ENCODE measurements around the gene PRKCD.

PRKCD gene

GRCh38 chr3:53149006-53149690 is 11.9 kb upstream of the PRKCD start:
- TF ChIP-seq, protein P1, sequence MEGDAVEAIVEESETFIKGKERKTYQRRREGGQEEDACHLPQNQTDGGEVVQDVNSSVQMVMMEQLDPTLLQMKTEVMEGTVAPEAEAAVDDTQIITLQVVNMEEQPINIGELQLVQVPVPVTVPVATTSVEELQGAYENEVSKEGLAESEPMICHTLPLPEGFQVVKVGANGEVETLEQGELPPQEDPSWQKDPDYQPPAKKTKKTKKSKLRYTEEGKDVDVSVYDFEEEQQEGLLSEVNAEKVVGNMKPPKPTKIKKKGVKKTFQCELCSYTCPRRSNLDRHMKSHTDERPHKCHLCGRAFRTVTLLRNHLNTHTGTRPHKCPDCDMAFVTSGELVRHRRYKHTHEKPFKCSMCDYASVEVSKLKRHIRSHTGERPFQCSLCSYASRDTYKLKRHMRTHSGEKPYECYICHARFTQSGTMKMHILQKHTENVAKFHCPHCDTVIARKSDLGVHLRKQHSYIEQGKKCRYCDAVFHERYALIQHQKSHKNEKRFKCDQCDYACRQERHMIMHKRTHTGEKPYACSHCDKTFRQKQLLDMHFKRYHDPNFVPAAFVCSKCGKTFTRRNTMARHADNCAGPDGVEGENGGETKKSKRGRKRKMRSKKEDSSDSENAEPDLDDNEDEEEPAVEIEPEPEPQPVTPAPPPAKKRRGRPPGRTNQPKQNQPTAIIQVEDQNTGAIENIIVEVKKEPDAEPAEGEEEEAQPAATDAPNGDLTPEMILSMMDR (IDR thresholded peaks at IDR 0.05), result no peak

GRCh38 chr3:53149699-53150098 is 11.3 kb upstream of the PRKCD start:
- TF ChIP-seq, protein P1 (IDR thresholded peaks at IDR 0.05), result no peak

- TF ChIP-seq, protein P1 (IDR thresholded peaks at IDR 0.05), result no peak
Measured at GRCh38 chr3:53150247-53151085, 10.5 kb upstream of the PRKCD start.

GRCh38 chr3:53151465-53151864 is 9.5 kb upstream of the PRKCD start:
- TF ChIP-seq, protein P1 (IDR thresholded peaks at IDR 0.05), result no peak

DNA sequence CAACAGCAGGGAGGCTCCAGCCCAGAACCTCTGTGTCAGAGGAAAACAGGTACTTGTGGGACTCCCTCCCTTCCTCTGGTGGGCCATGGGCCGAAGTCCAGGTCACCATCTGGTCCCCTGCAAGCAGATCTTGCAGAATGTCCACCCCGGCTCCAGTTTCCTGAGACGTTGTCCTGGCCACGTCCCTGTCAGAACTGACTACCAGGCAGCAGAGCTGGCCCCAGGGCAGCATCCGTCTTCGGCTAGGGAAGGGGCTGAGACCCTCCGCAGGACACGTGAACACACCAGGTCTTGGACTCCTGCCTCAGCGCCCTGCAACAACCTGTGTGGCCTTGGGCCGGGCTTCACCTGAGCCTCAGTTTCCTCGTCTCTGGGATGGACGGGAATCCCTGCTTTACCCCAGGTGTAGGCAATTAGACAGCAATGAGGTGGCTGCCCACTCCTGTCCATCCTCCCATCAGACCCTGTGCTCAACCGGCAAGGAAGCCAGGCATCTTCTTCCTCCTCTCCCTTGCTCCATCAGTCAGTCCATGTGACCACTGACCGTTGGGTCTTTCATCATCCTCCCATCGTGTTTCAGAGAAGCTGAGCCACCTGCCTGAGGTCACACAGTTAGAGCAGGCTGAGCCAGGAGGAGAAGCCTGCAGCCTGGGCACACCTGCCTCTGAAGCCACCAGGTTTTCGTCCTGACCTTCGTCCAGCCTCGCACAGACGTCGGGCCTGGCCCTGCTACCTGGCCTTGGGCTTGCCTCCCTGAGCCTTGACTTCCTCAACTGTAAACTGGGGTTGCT is 8.9 kb upstream of the PRKCD start:
- TF ChIP-seq, protein P1 (IDR thresholded peaks at IDR 0.05), result no peak

DNA sequence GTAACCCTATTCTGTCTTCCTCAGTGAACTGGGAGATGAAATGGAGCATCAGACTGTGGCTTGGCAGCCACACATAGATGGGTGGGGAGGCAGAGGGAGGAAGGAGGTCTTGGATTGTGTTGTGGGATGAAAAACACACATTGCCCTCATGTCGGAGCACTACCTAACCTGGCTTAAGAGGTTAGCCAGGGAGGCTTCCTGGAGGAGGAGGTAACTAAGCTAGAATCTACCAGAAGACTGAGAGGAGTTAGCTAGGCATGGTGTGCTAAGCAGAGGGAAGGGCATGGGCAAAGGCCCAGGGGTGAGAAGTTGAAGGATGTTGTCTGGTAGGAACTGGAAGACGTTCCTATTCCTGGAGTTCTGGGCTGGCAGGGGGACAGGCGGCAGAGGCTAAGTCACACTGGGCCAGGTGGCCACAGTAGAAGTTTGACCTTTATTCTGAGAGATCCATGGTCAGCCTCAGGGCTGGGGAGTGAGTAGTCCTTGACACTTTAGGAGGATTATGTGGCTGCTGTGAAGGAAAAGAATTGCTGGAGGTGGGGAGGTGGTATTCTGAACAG is 7.7 kb upstream of the PRKCD start:
- TF ChIP-seq, protein P1 (IDR thresholded peaks at IDR 0.05), result no peak

GRCh38 chr3:53153980-53154379 is 7.0 kb upstream of the PRKCD start:
- TF ChIP-seq, protein P1 (IDR thresholded peaks at IDR 0.05), result no peak
